Left ventricle myocardium inferior (tissue), 1 donor: ENCODE results near the gene CCBE1. TPM values are rescaled to one million over a fixed set of nuclear protein-coding genes. Genes with fewer than 3 reads are reported as not detected.

Source experiments
- DNase-seq: peaks from one replicate; pipeline ENCODE4 v3.0.0-alpha.2; 2020
- H3K27ac ChIP-seq: fragments of 200-600 bp; replicated peaks from 2 replicates; pipeline ENCODE4 v1.8.0; 2021
- H3K27me3 ChIP-seq: fragments of 200-600 bp; 2 replicates; pipeline ENCODE4 v1.8.0; 2021; ENCODE audit warnings: low read depth
- H3K36me3 ChIP-seq: fragments of 200-600 bp; 2 replicates; pipeline ENCODE4 v1.8.0; 2021
- H3K4me1 ChIP-seq: fragments of 200-600 bp; 2 replicates; pipeline ENCODE4 v1.8.0; 2021
- H3K4me3 ChIP-seq: fragments of 200-600 bp; 2 replicates; pipeline ENCODE4 v1.8.0; 2021; ENCODE audit warnings: mild to moderate bottlenecking, moderate library complexity
- H3K9me3 ChIP-seq: fragments of 200-600 bp; replicated peaks from 2 replicates; pipeline ENCODE4 v1.8.0; 2021
- CTCF ChIP-seq: fragments of 200-600 bp; IDR thresholded peaks from 2 replicates; pipeline ENCODE4 v1.8.0; 2021; ENCODE audit warnings: antibody characterized with exemption, mild to moderate bottlenecking, borderline replicate concordance
- intact Hi-C: fragments of 100-400 bp; cut with micrococcal nuclease; formaldehyde crosslinking; loops from one replicate; pipeline ENCODE4 v1.11.0; 2022
- total RNA-seq: library from RNA; stranded (reverse); fragmentation: NEBNext Ultra II Directional; extraction: Animal tissue kit (Norgen Biotek cat#: 25700); gene quantifications from one replicate; pipeline ENCODE4 v1.2.1, GENCODE V29; 2021
- donor health status: DM: no; HTN: yes; CAD: no; lungs with severe emphysema.

Gene CCBE1
- total RNA-seq, 1 donor from 2014 or later = 3.2 TPM

DNA sequence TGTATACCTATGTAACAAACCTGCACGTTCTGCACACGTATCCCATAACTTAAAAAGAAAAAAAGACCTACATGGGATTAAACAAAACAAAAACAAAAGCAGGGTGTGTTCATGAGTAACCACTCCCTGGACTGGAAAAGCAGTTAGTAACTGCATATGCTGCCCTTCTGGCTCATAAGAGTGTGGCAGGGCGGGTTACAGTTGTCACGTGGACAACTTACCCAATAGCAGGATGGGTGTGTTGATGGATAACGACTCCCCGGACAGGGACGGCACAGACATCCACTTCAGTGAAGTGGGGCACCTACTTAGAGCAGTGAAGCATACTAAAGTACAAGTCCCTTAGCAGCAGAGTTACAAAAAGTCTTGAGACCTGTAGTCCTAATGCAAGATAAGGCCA, 136.7 kb downstream of the CCBE1 start:
- intact Hi-C loops = no loop called here

GRCh38 chr18:59559528-59559927, 137.7 kb downstream of the CCBE1 start:
- H3K27ac ChIP-seq = peak overlapping the region; percentile 22
- peaks cover 23% of the 10 kb centered on the region for H3K4me1 ChIP-seq
- intact Hi-C loops = no loop called here
- H3K9me3 ChIP-seq = no peaks in the 10 kb centered on the region
- H3K4me3 ChIP-seq = peak overlapping the region; percentile 23
- TF ChIP-seq CTCF = no peak
- no peak for DNase-seq
- H3K36me3 ChIP-seq = no peaks in the 10 kb centered on the region
- H3K27me3 ChIP-seq = no peaks in the 10 kb centered on the region

More for the DNA sequence above, 136.7 kb downstream of the CCBE1 start:
- Histone ChIP-seq H3K27me3 (no peaks in the 10 kb centered on the region), H3K4me1 (peaks cover 23% of the 10 kb centered on the region), H3K4me3 (no peak overlapping the region), H3K9me3 (no peaks in the 10 kb centered on the region), H3K36me3 (no peaks in the 10 kb centered on the region), H3K27ac (no peak overlapping the region)
- DNase-seq = no peak
- no peak for TF ChIP-seq CTCF

- TF ChIP-seq CTCF = no peak
- peaks cover 51% of the 10 kb centered on the region for H3K4me1 ChIP-seq
- intact Hi-C loops = no loop called here
These were observed 141.1 kb downstream of the CCBE1 start for GRCh38 chr18:59555995-59556659.

GRCh38 chr18:59554796-59555335, 142.4 kb downstream of the CCBE1 start:
- DNase-seq = no peak
- intact Hi-C loops = no loop called here
- Histone ChIP-seq H3K27ac (no peak overlapping the region), H3K27me3 (no peaks in the 10 kb centered on the region), H3K36me3 (no peaks in the 10 kb centered on the region), H3K4me3 (no peak overlapping the region), H3K4me1 (peaks cover 57% of the 10 kb centered on the region), H3K9me3 (no peaks in the 10 kb centered on the region)
- no peak for TF ChIP-seq CTCF

More at GRCh38 chr18:59555995-59556659, 141.1 kb downstream of the CCBE1 start:
- no peaks in the 10 kb centered on the region for H3K36me3 ChIP-seq
- H3K27ac ChIP-seq = no peak overlapping the region
- no peaks in the 10 kb centered on the region for H3K27me3 ChIP-seq
- no peak overlapping the region for H3K4me3 ChIP-seq
- no peak for DNase-seq
- H3K9me3 ChIP-seq = no peaks in the 10 kb centered on the region

DNA sequence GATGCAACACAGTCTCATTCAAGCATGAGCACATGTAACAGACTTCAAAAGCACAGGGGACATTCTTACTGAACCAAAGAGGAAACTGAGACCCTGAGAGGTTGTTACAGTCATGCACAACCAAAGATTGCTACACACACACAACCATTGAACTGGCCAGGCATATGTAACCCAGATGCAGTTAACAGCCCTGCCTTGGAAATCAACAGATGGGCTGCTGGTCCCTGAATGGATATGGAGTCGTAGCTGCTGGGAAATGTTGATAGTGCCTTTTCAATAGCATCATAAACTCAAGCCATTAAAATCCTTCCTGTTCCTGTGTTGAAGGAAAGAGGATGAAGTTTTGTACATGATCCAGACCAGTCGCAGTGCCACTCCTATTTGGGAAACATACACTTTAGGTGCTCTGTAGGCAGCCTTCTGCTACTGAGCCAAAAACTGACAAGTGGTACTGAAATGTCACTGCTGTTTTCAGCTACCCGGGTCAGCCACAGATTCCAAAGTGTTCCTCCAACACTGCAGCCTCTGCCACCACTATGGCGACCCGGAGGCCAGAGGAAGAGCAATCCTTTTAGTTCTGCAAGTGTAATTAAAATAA, 143.9 kb downstream of the CCBE1 start:
- H3K9me3 ChIP-seq = no peaks in the 10 kb centered on the region
- peaks cover 48% of the 10 kb centered on the region for H3K4me1 ChIP-seq
- no peak for DNase-seq
- no peaks in the 10 kb centered on the region for H3K27me3 ChIP-seq
- intact Hi-C loops = no loop called here
- no peak overlapping the region for H3K27ac ChIP-seq
- TF ChIP-seq CTCF = no peak
- H3K36me3 ChIP-seq = no peaks in the 10 kb centered on the region
- no peak overlapping the region for H3K4me3 ChIP-seq
